SU-DHL-6 (cell line): Measurements from ENCODE around the gene NEK11.

Experiments
- CTCF ChIP-seq: fragments of 200-600 bp; sonication (generic); IDR thresholded peaks from one replicate; pipeline ENCODE4 v1.5.1; 2017; ENCODE audit warnings: antibody characterized with exemption, mild to moderate bottlenecking, low read length, moderate library complexity; ENCODE audit not compliant: insufficient read depth, poor library complexity, severe bottlenecking
- EZH2phosphoT487 ChIP-seq: fragments of 200-600 bp; sonication (generic), shearing (Covaris generic); conservative IDR thresholded peaks from 2 replicates; pipeline ENCODE4 v1.6.1; 2018; ENCODE audit warnings: mild to moderate bottlenecking, antibody characterized with exemption, low read length, moderate library complexity, mixed read lengths

- TF ChIP-seq EZH2phosphoT487 = no peak
- TF ChIP-seq CTCF = no peak
Measured at GRCh38 chr3:131031660-131032059, 5.0 kb downstream of the NEK11 start.
